SU-DHL-6 (cell line): ENCODE measurements around the gene KRTAP22-2.

Experiments used
- H2AFZ ChIP-seq: fragments of 200-600 bp; sonication (generic); 2 replicates; pipeline ENCODE4 v1.6.1; 2014; ENCODE audit warnings: low read depth, mild to moderate bottlenecking, moderate library complexity, mixed read lengths, antibody characterized with exemption, low read length; ENCODE audit not compliant: severe bottlenecking
- H3F3A ChIP-seq: fragments of 200-600 bp; shearing (Covaris generic); 2 replicates; pipeline ENCODE4 v1.6.0; 2016; ENCODE audit warnings: antibody characterized with exemption, mild to moderate bottlenecking; ENCODE audit not compliant: insufficient read depth
- H3K27ac ChIP-seq: fragments of 200-600 bp; sonication (generic); 2 replicates; pipeline ENCODE4 v1.5.1; 2016; ENCODE audit warnings: low read depth, mild to moderate bottlenecking, low read length, moderate library complexity, mixed read lengths
- H3K27me3 ChIP-seq: fragments of 200-600 bp; sonication (generic), shearing (Covaris generic); 2 replicates; pipeline ENCODE4 v1.6.0; 2014; ENCODE audit warnings: mild to moderate bottlenecking, low read length
- H3K36me3 ChIP-seq: fragments of 200-600 bp; sonication (generic); 2 replicates; pipeline ENCODE4 v1.6.1; 2014; ENCODE audit warnings: mild to moderate bottlenecking, low read length, mixed read lengths
- H3K4me2 ChIP-seq: fragments of 300-600, 200-600 bp; shearing (Covaris generic), sonication (generic); 2 replicates; pipeline ENCODE4 v1.6.0; 2014; ENCODE audit warnings: low read length, low read depth, mild to moderate bottlenecking; ENCODE audit not compliant: poor library complexity, severe bottlenecking
- H3K4me3 ChIP-seq: fragments of 200-600 bp; sonication (generic); 2 replicates; pipeline ENCODE4 v1.5.1; 2014; ENCODE audit warnings: antibody characterized with exemption, low read length, mild to moderate bottlenecking, mixed read lengths; ENCODE audit not compliant: insufficient read depth, poor library complexity, severe bottlenecking
- H3K79me2 ChIP-seq: fragments of 200-600 bp; sonication (generic); 2 replicates; pipeline ENCODE4 v1.6.1; 2014; ENCODE audit warnings: mild to moderate bottlenecking, low read length, moderate library complexity; ENCODE audit not compliant: insufficient read depth
- H3K9ac ChIP-seq: fragments of 200-600 bp; sonication (generic); 2 replicates; pipeline ENCODE4 v1.7.0; 2014; ENCODE audit warnings: mild to moderate bottlenecking, low read length
- H3K9me2 ChIP-seq: fragments of 200-600 bp; sonication (generic); replicated peaks from 2 replicates; pipeline ENCODE4 v1.6.1; 2014; ENCODE audit warnings: low read length; ENCODE audit not compliant: insufficient read depth
- H3K9me3 ChIP-seq: fragments of 200-600 bp; sonication (generic); 2 replicates; pipeline ENCODE4 v1.6.1; 2014; ENCODE audit warnings: low read length, mixed read lengths; ENCODE audit not compliant: insufficient read depth
- H4K20me1 ChIP-seq: fragments of 200-600 bp; sonication (generic); 2 replicates; pipeline ENCODE4 v1.6.1; 2014; ENCODE audit warnings: low read depth, mild to moderate bottlenecking, antibody characterized with exemption, low read length, moderate library complexity, mixed read lengths
- EZH2phosphoT487 ChIP-seq: fragments of 200-600 bp; sonication (generic), shearing (Covaris generic); conservative IDR thresholded peaks from 2 replicates; pipeline ENCODE4 v1.6.1; 2018; ENCODE audit warnings: mild to moderate bottlenecking, antibody characterized with exemption, low read length, moderate library complexity, mixed read lengths
- TF ChIP-seq, protein P1 (sequence below): fragments of 200-600 bp; sonication (generic); IDR thresholded peaks from one replicate; pipeline ENCODE4 v1.5.1; 2017; ENCODE audit warnings: antibody characterized with exemption, mild to moderate bottlenecking, low read length, moderate library complexity; ENCODE audit not compliant: insufficient read depth, poor library complexity, severe bottlenecking

The KRTAP22-2 gene

GRCh38 chr21:30620522-30620921 lies 30.3 kb upstream of the KRTAP22-2 start, which contains the start of gene KRTAP20-4:
KRTAP20-4 (plus strand) TSS chr21:30620627.
- no peak within 1 kb of the TSS for H3K9ac ChIP-seq
- no peaks in the 10 kb centered on the region for H3K36me3 ChIP-seq
- no peak within 1 kb of the TSS for H3K4me2 ChIP-seq
- H3K4me3 ChIP-seq = no peak within 1 kb of the TSS
- peaks cover 10% of the 10 kb centered on the region for H3K9me3 ChIP-seq
- no peak within 1 kb of the TSS for H2AFZ ChIP-seq
- H3F3A ChIP-seq = no peaks in the 10 kb centered on the region
- H3K27ac ChIP-seq = no peak within 1 kb of the TSS
- H3K9me2 ChIP-seq = no peaks in the 10 kb centered on the region
- no peaks in the 10 kb centered on the region for H3K27me3 ChIP-seq
- H3K79me2 ChIP-seq = no peaks in the 10 kb centered on the region
- TF ChIP-seq, protein P1, sequence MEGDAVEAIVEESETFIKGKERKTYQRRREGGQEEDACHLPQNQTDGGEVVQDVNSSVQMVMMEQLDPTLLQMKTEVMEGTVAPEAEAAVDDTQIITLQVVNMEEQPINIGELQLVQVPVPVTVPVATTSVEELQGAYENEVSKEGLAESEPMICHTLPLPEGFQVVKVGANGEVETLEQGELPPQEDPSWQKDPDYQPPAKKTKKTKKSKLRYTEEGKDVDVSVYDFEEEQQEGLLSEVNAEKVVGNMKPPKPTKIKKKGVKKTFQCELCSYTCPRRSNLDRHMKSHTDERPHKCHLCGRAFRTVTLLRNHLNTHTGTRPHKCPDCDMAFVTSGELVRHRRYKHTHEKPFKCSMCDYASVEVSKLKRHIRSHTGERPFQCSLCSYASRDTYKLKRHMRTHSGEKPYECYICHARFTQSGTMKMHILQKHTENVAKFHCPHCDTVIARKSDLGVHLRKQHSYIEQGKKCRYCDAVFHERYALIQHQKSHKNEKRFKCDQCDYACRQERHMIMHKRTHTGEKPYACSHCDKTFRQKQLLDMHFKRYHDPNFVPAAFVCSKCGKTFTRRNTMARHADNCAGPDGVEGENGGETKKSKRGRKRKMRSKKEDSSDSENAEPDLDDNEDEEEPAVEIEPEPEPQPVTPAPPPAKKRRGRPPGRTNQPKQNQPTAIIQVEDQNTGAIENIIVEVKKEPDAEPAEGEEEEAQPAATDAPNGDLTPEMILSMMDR = no peak
- TF ChIP-seq EZH2phosphoT487 = no peak
- no peaks in the 10 kb centered on the region for H4K20me1 ChIP-seq

DNA sequence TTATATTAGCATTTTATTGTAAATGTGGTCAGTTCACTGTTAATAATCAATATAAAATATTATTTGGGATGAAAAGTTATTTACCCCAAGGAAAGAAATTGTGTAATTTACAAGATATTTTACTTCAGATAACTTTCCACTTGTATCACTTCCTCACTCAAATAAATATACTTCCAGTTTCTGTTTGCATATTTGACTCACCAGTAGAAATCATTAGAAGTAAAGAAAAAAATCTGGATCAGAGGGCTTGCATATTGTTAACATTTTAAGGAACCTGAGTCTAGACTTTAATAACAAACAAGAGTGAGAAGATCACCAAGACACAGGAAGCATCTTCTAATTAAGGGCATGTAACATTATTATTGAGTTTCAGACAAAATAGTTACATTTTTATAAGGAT lies 29.9 kb upstream of the KRTAP22-2 start:
- H3K27me3 ChIP-seq = no peaks in the 10 kb centered on the region
- H3K27ac ChIP-seq = no peak overlapping the region
- H4K20me1 ChIP-seq = no peaks in the 10 kb centered on the region
- H3K9ac ChIP-seq = no peak overlapping the region
- no peak overlapping the region for H3K4me3 ChIP-seq
- no peak overlapping the region for H2AFZ ChIP-seq
- no peaks in the 10 kb centered on the region for H3K9me2 ChIP-seq
- TF ChIP-seq EZH2phosphoT487 = no peak
- TF ChIP-seq, protein P1 = no peak
- H3K79me2 ChIP-seq = no peaks in the 10 kb centered on the region
- no peaks in the 10 kb centered on the region for H3K36me3 ChIP-seq
- no peaks in the 10 kb centered on the region for H3F3A ChIP-seq
- peaks cover 6% of the 10 kb centered on the region for H3K9me3 ChIP-seq
- no peak overlapping the region for H3K4me2 ChIP-seq

GRCh38 chr21:30616125-30616524 lies 25.9 kb upstream of the KRTAP22-2 start, which contains the start of gene KRTAP20-1:
KRTAP20-1 (plus strand) TSS chr21:30616425; CDS start chr21:30616455, 30 bp downstream.
- H2AFZ ChIP-seq = no peak within 1 kb of the TSS
- H3K9me2 ChIP-seq = no peaks in the 10 kb centered on the region
- no peaks in the 10 kb centered on the region for H3K79me2 ChIP-seq
- H3K4me2 ChIP-seq = no peak within 1 kb of the TSS
- H3K9me3 ChIP-seq = no peaks in the 10 kb centered on the region
- H3K4me3 ChIP-seq = no peak within 1 kb of the TSS
- H3K27me3 ChIP-seq = no peaks in the 10 kb centered on the region
- H3K27ac ChIP-seq = no peak within 1 kb of the TSS
- TF ChIP-seq EZH2phosphoT487 = no peak
- TF ChIP-seq, protein P1 = no peak
- no peaks in the 10 kb centered on the region for H3F3A ChIP-seq
- no peak within 1 kb of the TSS for H3K9ac ChIP-seq
- H4K20me1 ChIP-seq = no peaks in the 10 kb centered on the region
- peaks cover 2% of the 10 kb centered on the region; the same call in 1 of the 2 replicates for H3K36me3 ChIP-seq
